A172 (cell line): ENCODE measurements around the gene TLL2. TPM values are rescaled to one million over a fixed set of nuclear protein-coding genes. Genes with fewer than 3 reads are reported as not detected.

ENCODE experiments used
- DNase-seq: peaks from one replicate; pipeline ENCODE4 v3.0.0-alpha.2; 2015; ENCODE audit warnings: low spot score
- total RNA-seq: library from RNA; depleted of rRNA; stranded (reverse); fragments of >200 nt; shearing (Covaris generic); gene quantifications from 2 replicates; pipeline ENCODE4 v1.2.3, GENCODE V29; 2014

Gene TLL2
- total RNA-seq, 1 experiment from 2014 or later, result 0.38 TPM

DNA sequence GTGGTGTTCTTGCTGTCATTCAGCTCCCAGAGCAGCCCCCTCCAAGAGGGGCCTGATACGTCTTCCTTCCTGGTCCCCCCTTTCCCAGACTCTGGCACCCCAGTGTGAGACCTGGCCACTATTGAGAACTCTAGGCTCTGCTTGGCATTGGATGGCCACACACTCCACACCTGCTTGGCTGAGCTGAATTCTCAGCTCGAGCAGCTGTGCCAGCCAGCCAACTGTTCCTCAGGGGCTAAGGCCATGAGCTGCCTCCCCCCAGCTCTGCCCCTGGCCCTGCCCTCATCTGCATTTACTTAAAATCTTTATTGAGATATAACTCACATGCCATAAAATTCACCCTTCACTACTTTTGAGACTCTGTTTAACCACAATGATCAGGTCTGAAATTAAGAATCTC, 6.7 kb downstream of the TLL2 start:
- DNase-seq, result no peak

DNA sequence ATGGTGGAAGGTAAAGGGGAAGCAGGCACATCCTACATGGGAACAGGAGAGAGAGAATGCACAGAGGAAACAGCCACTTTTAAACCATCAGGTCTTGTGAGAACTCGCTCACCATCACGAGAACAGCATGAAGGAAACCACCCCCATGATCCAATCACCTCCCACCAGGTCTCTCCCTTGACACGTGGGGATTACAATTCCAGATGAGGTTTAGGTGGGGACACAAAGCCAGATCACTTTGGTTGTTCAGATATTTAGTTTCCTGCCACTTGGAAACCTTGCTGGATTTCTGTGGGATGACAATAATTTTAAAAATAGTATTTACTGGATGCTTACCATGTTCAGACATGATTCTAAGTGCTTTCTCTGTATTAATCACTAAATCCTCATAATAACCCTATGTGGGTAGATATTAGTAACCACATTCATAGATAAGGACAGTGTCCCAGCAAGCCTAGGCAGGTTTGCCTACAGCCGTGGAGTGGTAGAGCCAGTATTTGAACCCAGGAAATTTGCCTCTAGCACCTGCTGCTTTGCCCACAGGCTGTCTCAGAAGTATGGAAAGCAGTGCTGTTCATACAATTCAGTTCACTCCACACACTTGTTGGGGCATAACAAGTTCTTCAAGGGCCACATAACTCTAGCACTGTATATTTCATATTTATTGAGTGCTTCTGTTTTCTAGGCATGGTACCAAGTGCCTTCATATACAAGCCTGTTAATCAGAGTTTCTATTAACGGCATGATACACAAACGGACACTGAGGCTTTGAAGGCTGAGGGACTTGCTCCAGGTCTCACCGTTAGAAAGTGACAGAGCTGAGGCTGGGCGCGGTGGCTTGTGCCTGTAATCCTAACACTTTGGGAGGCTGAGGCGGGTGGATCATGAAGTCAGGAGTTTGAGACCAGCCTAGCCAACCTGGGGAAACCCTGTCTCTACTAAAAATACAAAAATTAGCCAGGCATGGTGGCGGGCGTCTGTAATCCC, 8.3 kb downstream of the TLL2 start:
- no peak for DNase-seq

DNA sequence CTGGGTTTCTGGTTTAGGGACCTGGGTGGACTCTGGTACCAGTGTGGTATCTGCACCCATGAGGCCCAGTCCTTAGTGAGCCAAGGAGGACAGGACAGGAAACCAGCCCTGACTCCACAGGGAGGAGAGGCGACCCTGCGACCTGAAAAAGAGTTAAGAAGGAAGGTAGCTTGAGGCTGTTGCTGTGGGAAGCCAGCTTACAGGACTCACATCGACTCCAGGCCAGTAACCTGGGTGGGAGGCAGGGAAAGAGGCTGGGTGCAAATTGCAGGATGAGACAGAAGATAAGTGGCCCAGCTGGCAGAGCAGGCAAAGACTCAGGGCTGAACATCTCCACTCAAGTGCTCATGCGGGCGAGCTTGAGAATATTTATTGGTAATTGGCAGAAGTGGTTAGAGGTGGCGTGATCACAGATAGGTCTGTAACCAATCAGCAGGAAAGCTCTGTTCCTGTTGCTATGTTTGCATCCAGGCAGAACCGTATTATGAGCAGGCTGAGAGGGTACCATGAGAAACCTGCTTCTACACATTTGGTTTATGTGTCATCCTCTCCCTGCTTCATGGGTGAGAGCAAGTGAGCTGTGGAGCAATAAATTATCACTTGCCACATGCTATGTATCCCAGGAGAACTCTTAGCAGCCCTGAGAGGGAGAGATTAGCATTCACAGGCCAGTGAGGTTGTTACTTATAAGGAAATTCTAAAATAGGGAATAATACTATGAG, 11.0 kb downstream of the TLL2 start:
- no peak for DNase-seq

DNA sequence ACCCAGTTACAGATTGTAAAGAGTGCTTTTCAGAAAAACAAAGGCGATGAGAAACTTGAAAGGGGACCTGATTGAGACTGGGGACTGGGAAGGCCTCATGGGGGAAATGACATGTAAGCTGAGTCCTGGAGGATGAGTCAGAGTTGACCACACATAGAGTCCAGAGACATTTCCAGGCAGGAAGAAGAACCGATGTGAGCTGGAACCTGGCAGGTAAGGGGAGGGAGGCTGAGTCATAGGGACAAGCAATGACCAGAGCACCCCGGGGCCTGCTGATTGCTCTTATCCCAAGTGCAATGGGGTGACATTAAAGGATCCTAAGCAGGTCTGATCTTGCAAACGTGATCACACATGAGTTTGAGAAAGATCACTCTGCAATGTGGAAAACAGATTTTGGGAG, 11.7 kb downstream of the TLL2 start:
- peak; percentile 68 for DNase-seq

DNA sequence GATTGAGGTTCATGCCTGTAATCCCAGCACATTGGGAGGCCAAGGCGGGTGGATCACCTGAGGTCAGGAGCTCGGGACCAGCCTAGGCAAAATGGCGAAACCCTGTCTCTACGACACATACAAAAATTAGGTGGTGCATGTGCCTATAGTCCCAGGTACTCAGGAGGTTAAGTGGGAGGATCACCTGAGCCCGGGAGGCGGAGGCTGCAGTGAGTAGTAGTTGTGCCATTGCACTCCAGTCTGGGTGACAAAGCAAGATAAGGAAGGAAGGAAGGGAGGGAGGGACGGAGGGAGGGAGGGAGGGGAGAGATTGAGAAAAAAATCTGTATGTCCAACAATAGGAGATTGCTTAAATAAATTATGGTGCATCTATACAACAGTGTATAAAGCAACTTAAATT, 13.2 kb downstream of the TLL2 start:
- DNase-seq, result no peak

DNA sequence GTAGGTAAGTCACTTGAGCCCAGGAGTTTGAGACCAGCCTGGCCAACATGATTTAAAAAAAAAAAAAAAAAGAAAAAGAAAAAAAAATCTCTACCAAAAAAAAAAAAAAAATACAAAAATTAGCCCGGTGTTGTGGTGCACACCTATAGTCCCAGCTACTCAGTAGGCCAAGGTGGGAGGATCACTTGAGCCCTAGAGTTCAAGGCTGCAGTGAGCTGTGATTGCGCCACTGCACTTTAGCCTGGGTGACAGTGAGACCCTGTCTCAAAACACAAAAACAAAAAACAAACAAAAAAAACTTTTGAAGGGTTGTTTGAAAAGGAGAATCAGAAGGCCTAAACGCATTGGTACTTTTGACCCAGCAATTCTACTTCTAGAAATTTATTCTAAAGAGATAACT, 13.7 kb downstream of the TLL2 start:
- no peak for DNase-seq

DNA sequence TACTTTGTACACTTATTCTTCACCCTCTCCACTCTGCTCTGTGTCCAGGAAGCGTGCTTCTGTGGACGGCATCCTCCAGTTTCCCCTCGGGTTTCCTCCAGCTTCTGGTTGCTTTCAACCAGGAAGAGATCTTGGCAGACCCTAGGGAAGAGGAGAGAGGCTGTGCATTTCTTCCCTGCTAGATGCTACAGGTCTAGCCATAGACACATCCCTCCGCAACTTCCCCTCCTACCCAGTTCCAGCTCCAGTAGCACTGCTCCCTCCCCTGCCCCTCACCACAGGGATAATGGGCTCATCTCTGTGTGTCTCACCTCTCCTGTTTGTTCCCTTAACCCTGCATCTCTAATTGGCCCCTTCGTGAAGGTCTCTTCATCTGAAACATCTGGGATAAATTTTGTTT, 16.3 kb downstream of the TLL2 start:
- no peak for DNase-seq

DNA sequence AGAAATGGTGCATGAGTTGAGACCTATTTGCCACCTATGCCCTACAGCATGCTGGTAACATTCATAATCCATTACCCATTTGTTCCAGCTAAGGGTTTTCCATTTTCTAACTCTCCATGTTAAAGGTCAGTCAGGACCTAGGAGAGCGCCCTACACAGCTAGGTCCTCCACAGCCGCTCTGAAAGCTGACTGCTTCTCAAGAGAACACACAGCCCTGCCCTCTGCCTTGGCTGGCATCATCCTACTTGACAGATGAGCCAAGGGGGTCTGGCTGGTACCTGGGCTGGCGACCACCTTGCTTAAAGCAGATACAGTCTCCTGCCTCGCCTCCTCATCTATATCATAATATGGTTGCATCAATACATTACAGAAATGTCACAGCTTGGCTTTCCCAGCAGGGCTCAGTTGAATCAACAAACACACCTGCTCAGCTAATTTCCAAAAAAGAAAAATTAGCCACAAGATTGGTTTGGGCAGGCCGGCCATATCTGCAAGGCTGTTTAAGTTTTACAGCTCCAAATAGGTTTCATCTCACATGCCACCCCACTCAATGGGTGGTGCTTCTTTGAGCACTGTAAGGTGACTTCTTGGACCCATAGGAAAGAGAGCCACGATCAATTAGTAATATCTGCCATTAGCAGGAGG, 17.3 kb downstream of the TLL2 start:
- peak; percentile 31 for DNase-seq

DNA sequence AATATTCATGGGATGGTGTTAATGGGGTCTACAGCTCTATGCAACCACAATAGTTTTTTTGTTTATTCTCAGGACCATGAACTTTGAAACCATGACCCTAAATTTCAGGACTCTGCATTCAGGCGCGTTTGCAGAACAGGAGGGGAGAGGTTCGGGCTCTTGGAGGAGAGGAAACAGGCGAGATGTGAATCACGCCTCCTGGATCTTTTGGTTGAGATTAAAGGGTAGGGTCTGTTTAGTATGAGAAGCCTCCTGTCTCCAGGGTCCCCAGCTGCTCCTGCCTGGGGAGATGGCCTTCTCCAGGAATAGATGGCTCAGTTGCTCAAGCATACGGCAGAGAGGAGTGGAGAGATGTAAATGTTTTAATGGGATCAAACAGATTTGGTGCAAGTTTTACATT, 18.2 kb downstream of the TLL2 start:
- DNase-seq, result no peak

DNA sequence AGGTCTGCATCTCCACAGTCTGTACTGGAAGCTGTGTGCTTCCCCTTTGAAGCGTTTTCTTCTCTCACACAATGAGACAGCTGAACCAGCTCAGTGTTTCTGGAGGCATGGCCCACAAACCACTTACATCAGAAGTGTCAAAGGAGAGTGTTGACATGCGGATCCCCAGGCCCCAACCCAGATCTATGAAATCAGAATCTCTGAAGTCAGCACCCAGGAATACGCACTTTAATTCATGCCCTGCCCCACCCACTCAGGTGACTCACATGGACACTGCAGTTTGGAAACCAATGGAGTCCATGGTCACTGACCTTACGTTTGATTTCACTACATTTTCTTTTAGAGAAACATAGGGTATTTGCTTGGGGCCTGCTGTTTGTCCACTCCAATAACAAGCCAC, 19.0 kb downstream of the TLL2 start:
- no peak for DNase-seq

DNA sequence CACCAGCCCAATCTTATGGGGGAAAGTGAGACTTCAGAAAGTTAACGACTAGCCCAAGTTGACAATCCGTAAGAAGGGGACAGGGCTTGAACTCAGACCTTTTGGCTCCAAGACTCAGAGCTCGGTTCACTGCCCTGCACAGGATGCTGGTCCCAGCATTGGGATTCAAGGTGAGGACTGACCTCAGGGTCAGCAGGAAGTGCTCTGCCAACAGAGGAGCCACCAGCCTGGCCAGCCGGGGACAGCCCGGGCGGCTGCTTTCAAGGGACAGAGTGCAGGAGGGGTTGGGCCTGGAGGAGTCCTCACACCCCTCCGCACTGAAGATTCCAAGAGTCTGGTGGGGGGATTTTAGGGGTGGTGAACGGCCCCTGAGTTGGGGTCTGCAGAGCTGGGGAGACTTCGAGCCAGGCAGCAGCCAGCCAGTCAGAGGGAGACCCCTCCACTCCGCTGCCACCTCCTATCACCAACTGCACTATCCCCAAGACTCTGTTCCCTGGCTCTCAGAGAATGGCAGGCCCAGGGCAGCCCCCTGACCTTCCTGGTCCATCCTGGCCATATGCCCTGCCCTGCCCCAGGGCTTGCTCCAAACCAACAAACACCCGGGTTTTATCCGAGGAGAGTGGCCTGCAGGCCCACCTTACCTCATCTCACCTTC, 19.7 kb downstream of the TLL2 start:
- no peak for DNase-seq

DNA sequence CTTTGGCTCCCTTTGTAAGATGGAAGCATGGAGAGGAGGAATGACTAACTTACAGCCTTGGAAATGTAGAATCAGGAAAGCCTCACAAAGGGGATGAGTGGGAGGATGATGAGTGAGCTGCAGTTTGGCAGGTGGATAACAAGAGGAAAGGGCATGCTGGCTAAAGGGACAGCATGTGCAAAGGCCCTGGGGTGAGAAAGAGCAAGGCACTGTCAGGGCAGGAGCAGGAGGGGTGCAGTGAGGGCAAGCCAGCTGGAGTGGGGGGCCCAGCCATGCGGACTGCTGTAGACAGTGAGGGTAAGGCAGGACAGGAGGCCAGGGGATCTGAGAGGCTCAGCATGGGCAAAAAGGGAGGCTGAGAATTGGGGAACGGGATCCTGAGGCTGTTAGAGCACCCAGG, 20.5 kb downstream of the TLL2 start:
- no peak for DNase-seq

DNA sequence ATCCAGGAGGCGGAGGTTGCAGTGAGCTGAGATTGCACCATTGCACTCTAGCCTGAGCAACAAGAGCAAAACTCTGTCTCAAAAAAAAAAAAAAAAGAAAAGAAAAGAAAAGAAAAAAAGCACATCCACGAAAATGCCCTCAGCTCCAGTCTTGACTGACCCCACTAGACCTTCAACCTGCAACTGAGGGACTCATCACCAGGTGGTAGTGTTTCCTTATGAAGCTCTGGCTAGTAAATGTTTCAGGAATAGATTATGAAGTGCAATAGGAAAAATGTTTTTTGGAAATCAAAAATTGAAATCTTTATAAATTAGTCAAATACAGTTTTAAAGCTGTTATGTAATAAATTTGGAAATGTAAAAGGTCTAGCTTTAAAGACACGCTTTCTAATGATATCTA, 22.4 kb downstream of the TLL2 start:
- no peak for DNase-seq

DNA sequence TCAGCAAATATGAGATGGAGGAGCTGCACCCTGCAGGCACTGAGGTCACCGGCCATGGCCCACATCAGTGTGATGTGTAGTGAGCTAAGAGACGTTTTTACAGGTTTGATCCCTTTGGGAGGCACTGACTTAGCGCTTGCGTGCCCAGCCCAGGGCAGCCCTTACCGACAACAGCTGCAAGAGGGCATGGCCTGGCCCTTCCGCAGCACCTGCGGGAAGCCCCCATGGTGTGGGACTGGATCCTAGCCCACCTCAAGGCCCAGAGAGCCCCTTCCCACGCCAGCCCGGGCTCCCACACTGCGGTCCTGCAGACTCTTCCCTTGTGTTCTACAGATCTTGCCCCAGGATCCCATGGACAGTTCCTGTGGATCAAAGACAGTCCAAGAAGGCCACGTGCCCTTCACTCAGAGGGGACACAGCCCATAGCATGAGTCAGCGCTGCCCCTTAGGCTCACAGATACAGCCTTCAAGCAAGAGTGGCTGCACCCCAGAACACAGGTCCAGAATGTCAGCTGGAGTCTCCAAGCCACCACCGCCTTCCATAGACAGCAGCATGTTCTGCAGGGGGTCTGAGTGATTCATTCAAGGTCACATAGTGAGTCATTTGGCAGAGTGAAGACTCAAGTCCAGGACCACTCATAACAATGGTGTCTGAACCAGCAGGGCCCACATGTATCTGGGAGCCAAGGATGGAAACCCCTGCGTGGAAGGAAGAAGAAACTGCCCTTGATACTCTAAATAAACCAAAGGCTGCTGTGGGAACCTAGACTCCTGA, 25.4 kb downstream of the TLL2 start:
- peak; percentile 15 for DNase-seq

DNA sequence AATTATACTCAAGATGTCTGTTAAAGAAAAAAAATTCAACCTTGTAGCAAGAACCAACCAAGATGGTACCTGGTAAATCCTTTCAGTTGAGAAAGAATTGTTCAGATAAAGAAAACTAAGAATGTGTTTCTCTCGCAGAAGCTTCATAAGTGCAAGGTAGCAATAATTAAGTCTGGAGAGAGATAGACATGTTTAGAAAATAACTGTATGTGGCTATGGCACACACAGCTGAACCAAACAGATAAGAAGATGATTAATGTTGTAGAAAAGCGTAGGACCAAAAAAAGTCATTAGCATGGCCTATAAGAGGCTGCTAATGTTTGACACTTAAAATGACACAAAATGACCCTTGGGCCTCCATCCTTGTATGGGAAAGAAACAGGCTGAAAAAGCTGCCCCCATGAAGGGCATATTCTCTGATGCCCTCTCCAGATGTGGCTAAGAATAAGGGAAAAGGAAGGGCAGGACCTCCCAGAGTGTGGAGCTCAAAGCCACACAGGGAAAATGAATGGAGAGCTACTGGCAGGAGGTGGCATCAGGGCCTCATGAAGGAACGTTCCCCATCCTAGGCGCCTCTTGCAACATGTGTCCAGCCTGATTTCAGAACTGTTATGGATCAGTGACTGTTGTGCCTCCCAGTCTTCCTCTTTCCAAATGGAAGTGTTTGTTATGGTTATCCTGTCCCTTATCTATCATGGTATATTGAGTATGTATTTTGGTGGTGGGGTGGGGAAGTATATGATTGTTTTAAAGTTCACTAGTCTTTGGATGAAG, 30.7 kb downstream of the TLL2 start:
- DNase-seq, result no peak

DNA sequence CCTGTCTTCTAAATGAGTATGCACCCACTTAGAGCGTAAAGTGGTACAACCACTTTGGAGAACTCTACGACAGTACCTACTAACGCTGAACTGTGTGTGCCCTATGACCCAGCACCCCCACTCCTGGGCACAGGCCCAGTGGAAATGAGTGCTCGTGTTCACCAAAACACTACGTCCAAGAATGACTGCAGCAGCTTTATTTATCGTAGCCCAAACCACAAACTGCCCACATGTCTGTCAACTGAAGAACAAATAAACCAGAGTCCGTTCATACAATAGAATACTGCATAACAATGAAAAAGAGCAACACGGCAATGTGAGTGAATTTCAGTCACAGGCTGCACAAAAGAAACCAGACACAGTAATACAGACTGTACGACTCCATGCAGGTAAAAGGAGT, 35.4 kb downstream of the TLL2 start:
- no peak for DNase-seq

DNA sequence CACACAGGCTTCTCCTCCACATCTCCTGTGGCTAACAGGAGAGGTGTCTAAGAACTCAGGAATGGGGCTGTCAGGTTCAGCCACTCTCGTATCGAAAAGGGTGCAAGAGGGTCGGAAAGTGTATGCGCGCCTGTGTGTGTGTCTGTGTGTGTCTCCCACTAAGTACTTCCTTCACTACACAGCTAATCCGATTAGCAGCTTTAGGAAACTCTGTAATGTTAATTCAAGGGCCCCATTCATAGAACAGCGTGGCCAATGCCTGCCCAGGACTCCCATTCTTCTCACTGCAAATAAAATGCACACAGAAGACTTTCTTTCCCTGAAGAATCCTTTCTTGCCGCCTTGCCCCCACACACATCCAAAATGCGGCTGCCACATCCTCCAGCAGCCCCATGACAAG, 39.9 kb downstream of the TLL2 start:
- DNase-seq, result no peak

DNA sequence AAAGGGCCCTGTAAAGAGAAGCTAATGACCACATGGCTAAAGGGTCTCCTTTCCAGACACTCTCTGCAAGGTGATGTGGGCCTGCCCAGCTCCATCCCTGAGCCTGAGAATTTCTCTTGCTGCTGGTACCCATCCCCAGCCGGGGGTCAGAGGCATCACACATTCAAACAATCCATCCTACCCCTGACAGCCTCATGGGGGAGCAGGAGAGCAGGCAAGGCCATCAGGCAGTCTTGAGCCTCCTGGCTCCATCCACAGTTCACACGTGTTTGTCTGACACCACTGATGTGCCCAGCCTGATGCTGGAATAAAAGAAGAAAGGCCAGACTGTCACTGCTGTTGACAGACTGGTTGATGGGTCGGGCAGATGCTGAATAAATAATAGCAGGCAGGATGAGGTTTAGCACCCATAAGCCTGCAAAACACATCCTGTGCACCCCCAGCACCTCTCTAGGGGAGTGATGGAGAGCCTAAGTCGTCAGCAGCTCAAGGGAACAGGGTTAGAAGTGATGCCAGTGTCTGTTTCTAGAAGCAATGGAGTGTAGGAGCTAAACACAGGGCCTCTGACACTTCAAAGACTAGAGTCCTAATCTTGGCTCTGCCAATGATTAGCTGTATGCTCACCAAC, 43.5 kb downstream of the TLL2 start:
- DNase-seq, result peak; percentile 27

DNA sequence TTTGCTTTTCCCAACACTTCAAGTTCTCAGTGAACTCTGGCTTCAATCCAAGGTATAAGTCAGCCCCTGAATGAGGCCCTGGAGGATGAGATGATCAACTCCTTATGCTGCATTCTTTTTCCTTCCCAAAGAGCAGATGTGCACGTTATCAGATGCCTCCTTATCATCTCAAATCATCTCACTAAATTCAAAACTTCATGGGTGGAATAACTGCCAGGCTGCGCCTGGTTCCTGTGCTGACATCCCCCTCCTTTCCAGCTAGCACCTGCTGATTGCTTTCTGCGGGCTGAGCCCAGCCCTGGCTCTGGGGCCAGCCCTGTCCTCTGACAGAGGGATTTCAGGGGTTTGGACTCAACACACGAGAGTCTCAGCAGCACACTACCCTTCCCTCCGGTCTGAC, 44.9 kb downstream of the TLL2 start:
- DNase-seq, result no peak

DNA sequence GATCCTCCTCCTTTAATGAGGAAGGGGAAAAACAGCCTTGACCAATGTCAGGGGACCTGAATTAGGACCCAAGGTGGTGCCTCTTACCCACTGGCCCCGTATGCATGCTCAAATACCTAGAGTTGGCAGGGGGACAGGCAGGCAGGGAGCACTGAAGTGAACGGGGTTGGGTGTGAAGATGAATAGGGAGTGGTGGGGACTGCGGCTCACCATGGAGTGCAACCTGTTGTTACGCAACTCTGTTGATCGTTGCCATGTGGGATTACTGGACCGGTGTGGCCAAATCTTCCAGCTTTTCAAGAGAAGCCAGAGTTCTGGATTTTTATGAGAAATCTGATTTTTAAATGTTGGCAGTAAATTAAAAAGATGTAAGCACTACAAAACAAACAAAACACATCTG, 48.1 kb downstream of the TLL2 start:
- no peak for DNase-seq
